OCI-LY1 (cell line): Measurements from ENCODE around the gene HNMT.

ENCODE experiments used
- H2AFZ ChIP-seq: fragments of 200-600 bp; sonication (generic), shearing (Covaris generic); 2 replicates; pipeline ENCODE4 v1.6.0; 2014; ENCODE audit warnings: antibody characterized with exemption, mild to moderate bottlenecking, low read length
- H3F3A ChIP-seq: fragments of 200-600 bp; sonication (generic), shearing (Covaris generic); 2 replicates; pipeline ENCODE4 v1.6.0; 2014; ENCODE audit warnings: mild to moderate bottlenecking, antibody characterized with exemption, low read length, moderate library complexity; ENCODE audit not compliant: insufficient read depth
- H3K27ac ChIP-seq: fragments of 200-600 bp; sonication (generic); 2 replicates; pipeline ENCODE4 v1.5.1; 2014; ENCODE audit warnings: low read length, mixed run types, mild to moderate bottlenecking, low read depth; ENCODE audit not compliant: poor library complexity, severe bottlenecking
- H3K27me3 ChIP-seq: fragments of 200-600 bp; sonication (generic); 2 replicates; pipeline ENCODE4 v1.6.0; 2014; ENCODE audit warnings: antibody characterized with exemption, mild to moderate bottlenecking, low read length, moderate library complexity; ENCODE audit not compliant: insufficient read depth
- H3K36me3 ChIP-seq: fragments of 200-600 bp; sonication (generic); 2 replicates; pipeline ENCODE4 v1.6.1; 2014; ENCODE audit warnings: mild to moderate bottlenecking, antibody characterized with exemption, low read length, moderate library complexity, mixed read lengths; ENCODE audit not compliant: insufficient read depth
- H3K4me1 ChIP-seq: fragments of 200-600 bp; sonication (generic); 2 replicates; pipeline ENCODE4 v1.5.1; 2014; ENCODE audit warnings: mild to moderate bottlenecking, low read length, moderate library complexity; ENCODE audit not compliant: insufficient read depth, severe bottlenecking
- H3K4me2 ChIP-seq: fragments of 200-600 bp; sonication (generic), shearing (Covaris generic); 2 replicates; pipeline ENCODE4 v1.6.1; 2014; ENCODE audit warnings: low read length
- H3K4me3 ChIP-seq: fragments of 200-600 bp; sonication (generic); 2 replicates; pipeline ENCODE4 v1.5.1; 2014; ENCODE audit warnings: low read length, low read depth, mild to moderate bottlenecking, mixed read lengths; ENCODE audit not compliant: poor library complexity, severe bottlenecking
- H3K79me2 ChIP-seq: fragments of 200-600 bp; shearing (Covaris generic); 2 replicates; pipeline ENCODE4 v1.6.1; 2016; ENCODE audit warnings: mixed run types, low read length, mixed read lengths; ENCODE audit not compliant: insufficient read depth
- H3K9ac ChIP-seq: fragments of 200-600 bp; sonication (generic), shearing (Covaris generic); 2 replicates; pipeline ENCODE4 v1.6.1; 2014; ENCODE audit warnings: mild to moderate bottlenecking, low read length, mixed read lengths
- H3K9me2 ChIP-seq: fragments of 200-600 bp; sonication (generic), shearing (Covaris generic); 2 replicates; pipeline ENCODE4 v1.6.1; 2014; ENCODE audit warnings: low read depth, mild to moderate bottlenecking, low read length, mixed read lengths
- H3K9me3 ChIP-seq: fragments of 200-600 bp; shearing (Covaris generic); 2 replicates; pipeline ENCODE4 v1.6.1; 2014; ENCODE audit warnings: low read length, mixed read lengths
- H4K20me1 ChIP-seq: fragments of 200-600 bp; sonication (generic), shearing (Covaris generic); 2 replicates; pipeline ENCODE4 v1.6.0; 2016; ENCODE audit warnings: mild to moderate bottlenecking, low read length; ENCODE audit not compliant: insufficient read depth
- CTCF ChIP-seq: fragments of 200-600 bp; sonication (generic), shearing (Covaris generic); IDR thresholded peaks from 2 replicates; pipeline ENCODE4 v1.5.1; 2017; ENCODE audit warnings: mild to moderate bottlenecking, antibody characterized with exemption, low read length, moderate library complexity, mixed read lengths
- EZH2 ChIP-seq: fragments of 200-600 bp; sonication (generic), shearing (Covaris generic); IDR thresholded peaks from 2 replicates; pipeline ENCODE4 v1.8.0; 2017; ENCODE audit warnings: borderline replicate concordance, mixed run types, mild to moderate bottlenecking, antibody characterized with exemption, low read length, moderate library complexity, mixed read lengths

Gene HNMT

GRCh38 chr2:138029276-138029675 lies 65.0 kb downstream of the HNMT start:
- Histone ChIP-seq H3K4me2 (no peak overlapping the region), H2AFZ (no peak overlapping the region), H3K9me3 (no peaks in the 10 kb centered on the region), H4K20me1 (no peaks in the 10 kb centered on the region), H3K9me2 (no peaks in the 10 kb centered on the region), H3K4me3 (no peak overlapping the region), H3F3A (no peaks in the 10 kb centered on the region), H3K79me2 (no peaks in the 10 kb centered on the region), H3K4me1 (no peaks in the 10 kb centered on the region), H3K36me3 (no peaks in the 10 kb centered on the region), H3K27me3 (no peaks in the 10 kb centered on the region), H3K27ac (no peak overlapping the region), H3K9ac (no peak overlapping the region)
- TF ChIP-seq EZH2: no peak
- no peak for TF ChIP-seq CTCF

GRCh38 chr2:138030459-138030858 lies 66.2 kb downstream of the HNMT start:
- Histone ChIP-seq H3K9me2 (no peaks in the 10 kb centered on the region), H3K27me3 (no peaks in the 10 kb centered on the region), H3F3A (no peaks in the 10 kb centered on the region), H3K79me2 (no peaks in the 10 kb centered on the region), H3K4me3 (no peak overlapping the region), H3K27ac (no peak overlapping the region), H4K20me1 (no peaks in the 10 kb centered on the region), H2AFZ (no peak overlapping the region), H3K9me3 (no peaks in the 10 kb centered on the region), H3K4me2 (no peak overlapping the region), H3K36me3 (no peaks in the 10 kb centered on the region), H3K9ac (no peak overlapping the region), H3K4me1 (no peaks in the 10 kb centered on the region)
- no peak for TF ChIP-seq EZH2
- no peak for TF ChIP-seq CTCF

GRCh38 chr2:138032334-138032733 lies 68.1 kb downstream of the HNMT start:
- Histone ChIP-seq H2AFZ (no peak overlapping the region), H3K9ac (no peak overlapping the region), H3K4me2 (no peak overlapping the region), H4K20me1 (no peaks in the 10 kb centered on the region), H3K79me2 (no peaks in the 10 kb centered on the region), H3K9me3 (no peaks in the 10 kb centered on the region), H3K27me3 (no peaks in the 10 kb centered on the region), H3F3A (no peaks in the 10 kb centered on the region), H3K4me1 (no peaks in the 10 kb centered on the region), H3K4me3 (no peak overlapping the region), H3K9me2 (no peaks in the 10 kb centered on the region), H3K36me3 (no peaks in the 10 kb centered on the region), H3K27ac (no peak overlapping the region)
- TF ChIP-seq CTCF (no peak), EZH2 (no peak)
